GM11168 (cell line): ENCODE results near the gene ARHGAP31.

Experiments used
- in situ Hi-C: fragments of 300-500 bp; cut with MboI; formaldehyde crosslinking; loops from one replicate; pipeline ENCODE4 v1.12.0; 2022; ENCODE audit warnings: low sequenced_read_pairs; ENCODE audit not compliant: unreplicated experiment

The ARHGAP31 gene

DNA sequence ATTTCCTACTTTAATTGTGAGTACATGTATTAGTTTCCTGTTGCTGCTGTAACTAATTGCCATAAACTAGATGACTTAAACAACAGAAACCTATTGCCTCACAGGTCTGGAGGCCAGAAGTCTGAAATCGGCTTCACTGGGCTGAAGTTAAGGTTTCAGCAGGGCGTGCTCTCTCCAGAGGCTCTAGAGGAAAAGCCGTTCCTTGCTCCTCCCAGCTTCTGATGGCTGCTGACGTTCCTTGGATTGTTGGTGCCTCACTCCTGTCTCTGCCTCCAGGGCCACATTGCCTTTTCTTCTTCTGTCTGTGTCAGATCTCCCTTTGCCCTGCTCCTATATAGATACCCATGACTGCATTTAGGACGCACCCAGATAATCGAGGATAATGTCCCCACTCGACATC lies 80.9 kb downstream of the ARHGAP31 start:
- in situ Hi-C loops: no loop called here

DNA sequence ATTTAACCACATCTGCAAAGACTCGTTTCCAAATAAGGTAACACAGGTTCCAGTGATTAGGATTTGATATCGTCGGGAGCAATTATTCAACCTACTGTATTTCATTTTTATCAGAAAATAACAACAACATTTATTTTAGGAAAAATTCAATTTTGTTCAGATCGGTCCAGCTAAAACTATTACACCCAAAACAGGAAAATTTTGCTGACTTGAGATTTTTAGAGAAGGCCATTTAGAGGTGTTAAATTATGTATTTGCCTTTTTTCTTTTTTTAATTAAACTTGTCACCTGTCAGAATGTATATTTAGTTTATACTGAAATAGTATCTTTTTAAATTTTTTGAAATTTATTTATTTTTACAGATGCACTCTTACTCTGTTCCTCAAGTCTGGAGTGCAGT lies 81.3 kb downstream of the ARHGAP31 start:
- in situ Hi-C loops: no loop called here

DNA sequence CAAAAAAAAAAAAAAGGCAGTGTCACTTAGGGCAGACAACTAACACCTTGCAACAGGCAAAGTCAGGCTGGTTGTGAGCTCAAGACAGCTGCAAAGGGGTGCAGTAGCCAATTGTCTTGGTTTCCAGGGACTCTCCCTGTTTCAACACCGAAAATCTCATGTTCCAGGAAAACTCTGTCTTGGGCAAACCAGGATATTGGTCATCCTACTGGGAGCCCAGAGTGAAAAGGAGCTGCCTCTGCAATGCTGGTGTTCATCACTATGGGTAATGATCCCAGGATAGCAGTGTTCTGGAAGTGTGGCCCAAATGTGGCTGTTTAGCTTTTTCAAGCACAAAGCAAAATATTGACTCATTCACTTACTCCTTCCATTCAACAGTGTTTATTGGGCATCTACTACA lies 82.6 kb downstream of the ARHGAP31 start:
- in situ Hi-C loops: no loop called here

DNA sequence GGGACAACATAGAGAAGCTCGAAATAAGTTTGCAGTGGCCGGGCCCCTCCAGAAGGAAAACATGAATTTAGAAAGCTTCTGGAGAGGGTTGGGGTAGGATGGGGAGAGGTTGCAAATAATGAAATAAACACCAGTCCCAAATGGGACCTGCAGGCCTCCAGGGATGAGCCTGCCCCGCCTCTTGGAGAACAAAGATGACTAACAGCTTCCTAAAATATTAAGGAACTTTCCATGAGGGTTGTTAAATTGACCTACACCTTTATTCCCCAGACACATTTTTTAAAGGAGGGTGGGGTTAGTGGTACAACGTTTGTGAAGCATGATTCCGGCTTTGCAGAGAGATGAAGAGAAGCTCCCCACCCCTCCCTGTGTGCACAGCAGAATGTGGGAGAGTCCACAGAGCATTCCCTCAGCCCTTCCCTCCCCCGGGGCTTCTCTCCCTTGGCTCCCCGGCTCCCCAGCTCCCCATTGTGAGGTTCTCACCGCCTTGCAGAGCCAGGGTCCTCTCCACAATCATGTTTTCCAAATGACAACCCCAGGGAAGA lies 84.1 kb downstream of the ARHGAP31 start:
- in situ Hi-C loops: no loop called here

DNA sequence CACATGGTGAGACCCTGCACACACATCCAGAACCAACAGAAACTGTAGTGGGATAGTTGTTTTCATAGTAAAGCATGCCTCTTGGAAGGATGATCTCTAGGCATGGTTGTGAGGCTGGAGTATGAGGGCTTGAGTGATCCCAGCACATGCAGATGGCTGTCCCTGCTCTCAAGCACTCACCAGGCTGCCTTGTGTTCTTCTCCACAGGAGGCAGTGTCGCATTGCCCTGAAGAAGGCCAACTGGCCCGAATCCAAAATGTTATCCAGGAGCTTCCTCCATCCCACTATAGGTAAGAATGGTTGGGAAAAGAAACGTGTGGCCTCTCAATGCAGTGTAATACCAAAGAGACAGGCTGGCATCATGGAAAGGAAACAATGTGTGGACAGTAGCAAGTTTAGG lies 86.5 kb downstream of the ARHGAP31 start:
- in situ Hi-C loops: no loop called here

DNA sequence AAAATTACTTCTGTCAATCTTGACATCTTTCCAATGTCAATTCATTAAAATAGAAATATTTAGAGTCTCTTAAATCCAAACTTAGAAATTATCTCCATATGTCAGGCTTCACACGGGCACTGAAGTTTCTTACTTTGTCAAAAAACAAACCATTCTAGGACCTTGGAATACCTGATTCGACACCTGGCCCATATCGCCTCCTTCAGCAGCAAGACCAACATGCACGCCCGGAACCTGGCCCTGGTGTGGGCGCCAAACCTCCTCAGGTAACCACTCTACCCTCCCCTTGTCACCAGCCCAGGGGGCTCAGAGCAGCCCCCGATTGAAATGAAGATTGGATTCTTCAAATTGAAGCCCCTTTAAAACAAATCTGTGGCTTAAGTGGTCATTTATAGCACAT lies 88.0 kb downstream of the ARHGAP31 start:
- in situ Hi-C loops: no loop called here

DNA sequence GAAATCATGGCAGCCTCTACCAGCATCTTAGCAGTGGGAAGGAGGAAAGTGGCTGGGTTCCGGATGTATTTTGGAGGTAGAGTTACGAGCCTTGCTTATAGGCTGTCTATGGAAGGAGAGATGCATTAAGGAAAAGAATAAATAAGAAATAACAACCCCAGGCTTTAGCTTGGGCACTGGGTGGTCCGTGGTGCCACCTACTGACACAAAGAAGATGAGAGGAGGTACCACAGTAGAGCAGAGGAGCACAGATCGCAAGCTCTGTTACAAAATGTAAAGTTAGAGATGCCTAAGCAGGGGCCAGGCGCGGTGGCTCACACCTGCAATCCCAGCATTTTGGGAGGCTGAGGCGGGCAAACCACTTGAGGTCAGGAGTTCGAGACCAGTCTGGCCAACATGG lies 94.4 kb downstream of the ARHGAP31 start:
- in situ Hi-C loops: no loop called here

DNA sequence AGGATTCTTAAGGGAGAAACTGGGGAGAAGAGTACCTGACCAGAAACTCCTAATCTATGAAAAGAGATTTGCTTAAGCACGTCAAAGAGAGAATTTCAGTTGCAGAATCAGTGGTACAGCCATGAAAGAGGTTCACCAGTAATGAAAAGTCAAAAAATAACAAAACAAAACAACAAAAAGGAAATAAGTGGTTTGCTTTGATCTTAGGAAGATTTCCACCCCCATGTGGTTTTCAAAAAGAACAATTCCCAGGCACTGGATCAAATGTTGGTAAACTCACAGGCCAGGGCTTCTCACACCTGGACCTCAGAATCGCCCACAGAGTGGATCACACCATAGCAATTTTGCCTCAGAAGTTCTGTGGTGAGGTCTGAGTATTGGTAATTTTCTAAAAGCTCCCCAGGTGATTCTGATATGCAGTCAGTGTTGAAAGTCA lies 101.8 kb downstream of the ARHGAP31 start:
- in situ Hi-C loops: no loop called here

DNA sequence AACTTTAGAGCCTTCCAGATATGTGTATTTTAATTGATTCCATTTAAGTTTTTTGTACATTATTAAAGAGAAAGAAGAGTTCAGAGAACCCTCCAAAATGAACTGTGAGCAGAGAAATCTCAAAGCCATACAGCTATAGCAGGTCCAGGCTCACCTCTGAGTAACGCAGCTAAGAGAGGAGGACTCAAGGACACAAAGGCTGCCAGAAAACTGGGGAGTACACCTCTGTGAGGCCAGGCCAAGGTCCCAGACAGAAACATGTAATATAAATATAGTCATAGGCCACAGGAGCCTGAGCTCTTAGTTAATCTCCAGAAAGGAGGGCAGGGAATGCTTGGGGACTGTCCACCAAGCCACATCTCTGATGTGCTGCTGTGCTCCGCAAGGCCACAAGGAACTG lies 102.7 kb downstream of the ARHGAP31 start:
- in situ Hi-C loops: no loop called here

DNA sequence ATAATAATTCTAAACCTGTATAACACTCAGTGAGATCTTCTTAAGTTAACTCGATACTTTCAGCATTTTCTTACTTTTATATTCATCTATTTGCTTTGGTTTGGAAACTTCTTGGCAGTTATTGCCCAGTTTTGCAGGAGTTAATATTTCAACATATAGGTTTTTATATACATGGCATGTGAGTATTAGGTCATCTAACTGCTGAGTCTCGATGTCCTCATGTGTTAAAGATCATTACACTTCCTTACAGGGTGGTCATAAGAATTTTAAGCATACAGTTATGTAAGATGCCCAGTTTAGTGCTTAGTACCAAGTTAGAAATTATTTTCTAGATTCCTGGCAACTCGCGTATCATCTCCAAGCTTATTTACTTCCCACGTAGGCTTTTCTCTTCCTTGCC lies 106.3 kb downstream of the ARHGAP31 start:
- in situ Hi-C loops: no loop called here

DNA sequence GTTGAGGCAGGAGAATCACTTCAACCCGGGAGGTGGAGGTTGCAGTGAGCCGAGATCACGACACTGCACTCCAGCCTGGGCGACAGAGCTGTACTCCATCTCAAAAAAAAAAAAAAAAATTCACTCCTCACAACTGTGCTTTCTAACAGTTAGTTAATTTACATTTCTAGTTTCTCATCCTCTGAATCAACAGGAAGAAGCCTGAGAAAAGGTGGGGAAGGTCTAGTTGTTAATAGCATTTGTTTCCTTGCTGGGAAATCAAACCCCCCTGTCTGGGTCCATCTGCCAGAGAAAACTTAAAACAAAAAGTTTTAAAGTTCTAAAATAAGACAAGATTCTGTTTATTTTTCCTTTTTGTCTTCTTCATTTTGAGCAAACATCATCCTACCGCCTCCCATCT lies 106.9 kb downstream of the ARHGAP31 start:
- in situ Hi-C loops: no loop called here

DNA sequence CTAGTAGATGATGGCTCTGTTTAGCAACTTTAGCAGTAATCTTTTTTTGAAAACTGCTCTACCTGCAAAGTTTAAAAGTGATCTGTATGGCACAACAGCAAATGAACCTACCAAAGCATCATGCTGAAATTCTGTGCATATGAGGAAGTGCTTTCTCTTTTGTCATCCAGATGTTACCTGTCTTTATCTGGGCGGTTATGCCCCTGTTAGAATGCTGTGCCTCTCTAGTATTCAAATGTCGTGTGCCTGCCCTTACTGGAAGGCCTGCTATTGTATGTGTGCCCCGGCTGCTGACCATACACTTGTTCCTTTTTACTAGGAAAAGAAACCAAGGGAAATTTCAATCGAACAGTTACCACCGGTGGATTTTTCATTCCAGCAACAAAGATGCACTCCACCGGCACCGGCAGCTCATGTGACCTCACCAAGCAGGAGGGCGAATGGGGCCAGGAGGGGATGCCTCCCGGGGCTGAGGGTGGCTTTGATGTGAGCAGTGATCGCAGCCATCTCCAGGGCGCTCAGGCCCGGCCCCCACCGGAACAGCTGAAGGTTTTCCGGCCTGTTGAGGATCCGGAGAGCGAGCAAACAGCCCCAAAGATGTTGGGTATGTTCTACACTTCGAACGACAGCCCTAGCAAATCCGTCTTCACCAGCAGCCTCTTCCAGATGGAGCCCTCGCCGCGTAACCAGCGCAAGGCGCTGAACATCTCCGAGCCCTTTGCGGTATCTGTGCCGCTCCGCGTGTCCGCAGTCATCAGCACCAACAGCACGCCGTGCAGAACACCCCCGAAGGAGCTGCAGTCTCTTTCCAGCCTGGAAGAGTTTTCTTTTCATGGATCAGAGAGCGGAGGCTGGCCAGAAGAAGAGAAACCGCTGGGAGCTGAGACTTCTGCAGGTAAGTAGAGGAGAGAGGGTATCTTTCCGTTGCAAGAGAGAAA lies 107.6 kb downstream of the ARHGAP31 start:
- in situ Hi-C loops: no loop called here

DNA sequence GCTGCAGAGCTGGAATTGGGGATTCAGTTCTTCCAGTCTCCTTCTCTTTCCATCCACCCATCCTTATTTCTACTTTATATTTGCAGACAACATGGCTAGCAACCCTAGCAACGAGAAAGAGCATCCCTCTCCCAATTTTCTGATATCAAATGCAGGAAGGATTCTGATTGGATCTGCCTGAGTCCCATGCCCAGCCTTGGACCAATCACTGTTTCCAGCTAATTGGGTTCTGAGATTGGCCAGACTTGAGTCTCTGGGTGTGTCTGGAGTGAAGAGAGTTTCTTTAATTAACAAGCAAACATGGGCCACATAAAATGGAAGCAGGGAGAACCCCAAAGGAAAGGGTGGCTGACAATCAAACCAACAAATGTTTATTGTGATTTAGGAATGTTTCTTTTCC lies 108.6 kb downstream of the ARHGAP31 start:
- in situ Hi-C loops: no loop called here

DNA sequence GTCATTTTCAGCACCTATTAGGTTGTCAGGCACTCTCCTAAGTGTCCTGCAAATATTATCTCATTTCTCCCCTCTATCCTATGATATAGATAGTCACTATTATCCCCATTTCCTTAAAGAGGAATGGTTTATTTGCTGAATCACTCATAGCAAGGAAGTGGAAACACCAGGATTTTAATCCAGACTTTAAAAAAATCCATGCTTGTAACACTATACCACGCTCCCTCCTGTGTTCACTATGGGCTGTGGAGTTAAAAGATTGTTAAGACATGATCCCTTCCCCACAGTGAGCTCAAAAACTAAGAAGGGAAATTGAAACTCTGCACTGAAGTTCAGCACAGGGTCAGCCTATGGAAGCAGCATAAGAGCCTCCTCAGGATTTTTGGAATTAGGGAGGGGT lies 109.0 kb downstream of the ARHGAP31 start:
- in situ Hi-C loops: no loop called here

DNA sequence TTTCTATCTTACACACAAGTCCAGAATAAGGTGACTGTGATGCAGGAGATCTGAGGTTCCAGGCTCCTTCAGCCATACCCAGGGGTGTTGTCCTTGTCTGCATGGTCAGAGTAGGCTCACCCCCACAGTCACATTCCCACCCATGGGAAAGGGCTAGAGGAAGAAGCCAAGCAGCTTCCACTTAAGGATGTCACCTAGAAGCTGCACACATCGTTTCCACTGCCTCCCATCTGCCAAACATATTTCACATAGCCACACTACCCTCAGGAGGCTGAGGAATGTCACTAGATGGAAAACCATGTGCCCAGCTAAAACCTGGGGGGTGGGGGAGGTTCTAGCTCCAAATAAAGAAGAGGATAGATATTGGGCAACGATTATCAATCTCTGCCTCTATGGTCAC lies 111.1 kb downstream of the ARHGAP31 start:
- in situ Hi-C loops: no loop called here

DNA sequence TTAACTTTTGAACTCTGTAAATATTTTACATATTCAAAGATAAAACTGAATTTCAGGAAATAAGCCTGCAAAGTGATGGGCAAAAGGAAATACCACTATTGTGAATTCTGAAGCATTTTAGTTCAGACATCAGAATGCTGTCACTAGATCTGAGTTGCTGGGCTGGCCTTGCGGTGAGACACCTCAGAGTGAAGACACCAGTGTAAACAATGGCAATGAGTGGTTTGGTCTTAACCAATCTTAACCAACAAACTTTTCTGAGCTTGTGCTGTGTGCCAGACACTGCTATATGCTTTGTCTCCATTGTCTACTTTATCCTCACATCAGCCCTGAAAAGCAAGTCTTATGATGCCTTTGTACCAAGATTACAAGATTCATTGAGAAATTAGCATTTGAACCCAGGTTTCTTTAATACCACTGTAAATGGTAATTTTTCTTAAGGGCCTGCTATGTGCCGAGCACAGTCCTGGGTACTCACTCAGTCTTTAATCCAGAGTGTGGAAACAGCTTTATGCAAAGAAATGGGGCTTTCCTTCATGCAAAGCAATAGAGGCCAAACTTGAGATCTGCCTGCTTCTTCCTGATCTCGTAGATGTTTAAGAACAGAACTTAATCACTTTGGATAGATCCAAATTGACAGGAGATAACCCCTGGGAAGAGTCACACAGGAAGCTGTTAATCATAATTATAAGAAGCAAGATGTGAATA lies 114.2 kb downstream of the ARHGAP31 start:
- in situ Hi-C loops: no loop called here

DNA sequence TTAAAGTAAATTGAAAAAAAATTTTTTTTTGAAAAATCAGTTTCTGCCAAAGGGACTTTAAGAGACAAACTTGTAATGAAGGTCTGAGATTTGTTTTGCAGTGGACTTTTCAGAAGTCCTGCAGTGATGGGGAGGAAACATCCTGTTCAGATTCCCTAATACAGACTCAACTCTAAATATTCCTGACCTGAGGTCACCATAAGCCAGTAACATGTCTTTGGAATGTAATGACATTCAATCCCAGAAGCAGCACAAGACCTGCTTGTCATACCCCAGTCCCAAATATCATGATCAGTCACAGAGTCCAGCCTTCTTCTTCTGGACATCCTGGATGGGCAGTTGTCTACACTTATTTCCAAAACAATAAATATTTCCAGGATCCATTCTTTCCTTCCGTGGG lies 115.7 kb downstream of the ARHGAP31 start:
- in situ Hi-C loops: no loop called here

DNA sequence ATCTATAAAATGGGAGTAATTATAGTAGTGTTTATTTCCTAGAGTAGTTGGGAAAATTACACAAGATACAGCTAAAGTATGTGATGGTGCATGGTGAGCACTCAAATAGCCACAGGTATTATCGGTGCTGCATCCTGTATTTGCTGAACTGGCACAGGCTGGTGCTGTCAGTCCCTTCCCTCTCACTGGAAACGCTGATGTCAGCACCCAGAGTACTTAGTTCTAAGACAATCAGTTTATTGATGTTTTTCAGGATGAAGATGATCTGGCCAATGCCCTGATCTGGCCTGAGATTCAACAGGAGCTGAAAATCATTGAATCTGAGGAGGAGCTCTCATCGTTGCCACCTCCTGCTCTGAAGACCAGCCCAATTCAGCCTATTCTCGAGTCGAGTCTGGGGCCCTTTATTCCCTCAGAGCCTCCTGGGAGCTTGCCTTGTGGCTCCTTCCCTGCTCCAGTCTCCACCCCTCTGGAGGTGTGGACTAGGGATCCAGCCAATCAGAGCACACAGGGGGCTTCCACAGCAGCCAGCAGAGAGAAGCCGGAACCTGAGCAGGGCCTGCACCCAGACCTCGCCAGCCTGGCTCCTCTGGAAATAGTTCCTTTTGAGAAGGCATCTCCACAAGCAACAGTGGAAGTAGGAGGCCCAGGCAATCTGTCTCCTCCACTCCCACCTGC lies 119.6 kb downstream of the ARHGAP31 start:
- in situ Hi-C loops: no loop called here

DNA sequence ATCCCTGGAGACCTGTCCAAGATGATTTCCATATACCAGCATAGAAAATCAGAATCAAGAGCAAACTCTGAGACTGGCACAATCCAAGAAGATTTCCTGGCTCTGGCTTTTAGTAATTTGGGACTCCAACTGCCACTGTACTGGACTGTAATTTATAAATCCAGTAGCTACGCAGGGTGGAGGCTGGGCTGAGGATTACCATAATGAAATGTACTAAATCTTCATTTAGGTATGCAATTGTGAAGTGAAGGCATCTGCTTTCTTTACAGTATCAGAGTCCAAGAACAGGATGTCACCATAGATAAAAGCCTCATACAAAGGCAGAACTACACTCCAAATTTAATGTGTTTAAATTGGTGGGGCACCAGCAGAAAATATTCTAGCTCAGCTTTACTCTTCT lies 122.7 kb downstream of the ARHGAP31 start:
- in situ Hi-C loops: no loop called here

DNA sequence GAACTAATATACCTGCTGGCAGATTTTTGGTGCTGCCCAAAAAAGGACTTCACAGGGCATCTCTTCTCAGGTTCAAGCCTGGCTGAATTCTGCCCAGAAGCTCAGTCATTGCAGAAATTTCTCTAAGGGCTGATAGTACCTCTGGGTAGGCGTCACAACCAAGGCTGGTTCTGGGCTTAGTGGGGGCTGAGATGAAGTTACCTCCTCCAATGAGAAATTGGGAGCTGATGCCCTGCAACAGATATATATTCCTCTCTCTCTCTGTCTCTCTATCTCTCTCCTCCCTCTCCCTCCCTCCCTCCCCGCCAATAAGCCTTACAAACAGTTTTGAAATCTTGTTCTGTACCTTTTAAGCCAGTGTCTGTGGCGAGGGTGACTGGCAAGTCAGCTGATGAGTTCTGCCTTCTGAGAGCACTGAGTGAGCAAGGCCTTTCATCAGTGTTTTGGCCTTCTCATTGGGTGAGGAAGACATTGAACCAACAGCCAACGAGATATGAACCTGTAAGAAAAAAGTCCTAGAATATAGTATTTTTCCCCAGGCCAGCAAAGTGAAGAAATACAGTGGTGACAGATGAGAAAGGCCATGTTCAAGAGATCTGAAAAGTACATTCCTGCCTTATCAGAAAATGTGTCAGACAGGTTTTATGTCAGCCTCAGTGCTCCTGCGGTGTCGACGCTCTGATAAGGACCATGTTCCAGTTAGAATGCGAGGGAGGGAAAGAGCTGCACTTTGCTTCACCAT lies 123.8 kb downstream of the ARHGAP31 start:
- in situ Hi-C loops: no loop called here
